AG09309 (cell line): Measurements from ENCODE around the gene PTPRO.

Experiments
- DNase-seq: peaks from one replicate; pipeline ENCODE4 v3.0.0-alpha.2; 2010; ENCODE audit warnings: low read depth
- H3K4me3 ChIP-seq: 2 replicates; pipeline ENCODE4 v1.5.1; 2011; ENCODE audit warnings: mild to moderate bottlenecking, low read depth, low read length, moderate library complexity; ENCODE audit not compliant: control insufficient read depth
- CTCF ChIP-seq: IDR thresholded peaks from 2 replicates; pipeline ENCODE4 v1.5.1; 2011; ENCODE audit warnings: mild to moderate bottlenecking, low read depth, low read length, inconsistent platforms; ENCODE audit not compliant: insufficient read depth, control insufficient read depth; ENCODE audit errors: missing control alignments

Gene PTPRO

GRCh38 chr12:15575671-15576541, 253.6 kb downstream of the PTPRO start:
- TF ChIP-seq CTCF, result no peak
- no peak for DNase-seq
- H3K4me3 ChIP-seq, result no peak overlapping the region

- TF ChIP-seq CTCF, result peak; percentile 15
These were observed 258.1 kb downstream of the PTPRO start for GRCh38 chr12:15580431-15580830.

DNA sequence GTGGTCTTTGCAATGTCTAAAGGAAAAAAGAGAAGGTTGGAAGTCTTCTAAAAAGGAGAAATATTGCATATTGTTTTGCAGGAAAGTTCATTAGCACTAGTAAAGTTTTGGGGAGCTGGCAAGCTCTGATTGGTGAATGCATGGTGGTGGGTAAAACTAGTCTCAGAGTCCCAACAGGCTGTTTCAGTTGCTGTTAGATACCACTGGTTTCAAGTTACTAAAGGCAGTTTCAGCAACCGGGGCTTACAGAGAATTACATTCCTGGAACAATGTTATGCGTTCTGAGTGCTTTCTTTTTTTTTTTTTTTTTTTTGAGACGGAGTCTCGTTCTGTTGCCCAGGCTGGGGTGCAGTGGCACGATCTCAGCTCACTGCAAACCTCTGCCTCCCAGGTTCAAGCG, 258.7 kb downstream of the PTPRO start:
- no peak overlapping the region for H3K4me3 ChIP-seq
- no peak for DNase-seq
- TF ChIP-seq CTCF, result no peak

More at GRCh38 chr12:15580431-15580830, 258.1 kb downstream of the PTPRO start:
- H3K4me3 ChIP-seq, result no peak overlapping the region
- no peak for DNase-seq

GRCh38 chr12:15583804-15584203, 261.5 kb downstream of the PTPRO start:
- TF ChIP-seq CTCF, result no peak
- no peak overlapping the region for H3K4me3 ChIP-seq
- no peak for DNase-seq

DNA sequence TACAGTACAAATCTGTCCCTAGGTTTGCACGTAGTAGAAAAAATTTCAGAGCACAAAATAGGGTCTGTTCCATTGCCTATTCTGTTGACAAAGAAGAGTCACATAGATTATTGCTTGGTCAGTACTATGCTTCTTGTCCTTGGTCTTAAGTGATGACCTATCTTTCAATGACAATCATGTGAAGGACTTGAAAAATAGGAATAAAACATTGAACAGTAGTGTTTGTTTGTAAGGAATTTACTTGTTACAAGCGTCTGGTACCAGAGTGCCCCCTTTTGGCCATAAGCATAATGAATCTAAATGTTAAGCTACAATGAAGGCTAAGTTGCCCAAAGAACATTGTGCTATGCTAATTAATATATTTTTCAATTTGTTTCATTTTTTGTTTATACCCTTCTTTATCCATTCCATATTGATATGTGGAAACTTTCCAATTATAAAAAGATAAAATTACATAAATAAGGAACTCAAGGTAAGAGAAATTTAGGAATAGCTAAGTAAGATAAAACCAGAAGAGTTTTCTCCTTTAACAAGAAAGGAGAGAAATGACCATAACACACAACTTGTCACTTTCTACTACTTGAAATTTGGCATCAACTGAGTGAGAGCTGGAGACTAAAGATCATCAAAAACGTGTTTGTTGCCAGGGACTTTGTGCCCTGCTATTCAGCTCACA, 262.2 kb downstream of the PTPRO start:
- DNase-seq, result peak; percentile 67
- no peak overlapping the region for H3K4me3 ChIP-seq
- TF ChIP-seq CTCF, result peak; percentile 70

DNA sequence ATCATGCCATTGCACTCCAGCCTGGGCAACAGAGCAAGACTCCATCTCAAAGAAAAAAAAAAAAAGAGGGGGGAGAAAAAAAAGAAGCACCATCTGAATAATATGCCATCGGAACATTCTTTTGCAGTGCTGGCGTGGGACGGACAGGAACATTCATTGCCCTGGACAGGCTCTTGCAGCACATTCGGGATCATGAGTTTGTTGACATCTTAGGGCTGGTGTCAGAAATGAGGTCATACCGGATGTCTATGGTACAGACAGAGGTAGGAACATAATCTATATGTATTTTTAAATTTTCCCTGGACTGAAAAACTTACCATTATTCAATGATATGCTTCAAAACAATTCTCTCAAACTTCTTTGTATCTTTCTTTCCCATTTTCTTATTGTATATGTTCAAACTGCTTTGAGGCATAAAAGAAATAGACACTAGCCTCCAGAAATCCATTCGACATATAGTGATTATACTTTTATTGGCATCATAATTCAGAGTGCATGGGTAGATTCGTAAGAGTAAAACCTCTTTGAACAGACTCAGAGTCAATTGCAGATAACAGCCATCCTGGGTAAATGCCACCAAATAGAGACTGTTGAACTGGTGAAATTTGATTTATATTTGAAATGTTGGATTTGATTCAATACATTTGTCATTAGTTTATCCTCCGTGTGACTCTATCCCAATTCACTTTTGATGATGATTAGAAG, 267.2 kb downstream of the PTPRO start:
- no peak overlapping the region for H3K4me3 ChIP-seq

More for the DNA sequence above, 267.2 kb downstream of the PTPRO start:
- DNase-seq, result no peak
- no peak for TF ChIP-seq CTCF
